ENCODE data around the gene STK32C.

STK32C gene
- 6.2 to 7.8 reads per million in 2 donors for total RNA-seq

- DNase-seq, result peak; percentile 78 to 90 (median 88)
These were observed at the start of gene STK32C for GRCh38 chr10:132307823-132308586. TSS of gene STK32C (minus strand) at chr10:132307950. CDS start at chr10:132307833, 117 bp downstream.

GRCh38 chr10:132356621-132357195 lies 49.0 kb upstream of the STK32C start:
- DNase-seq, result no peak

- DNase-seq, result no peak
These were observed 48.0 kb upstream of the STK32C start for GRCh38 chr10:132355754-132356153.

DNA sequence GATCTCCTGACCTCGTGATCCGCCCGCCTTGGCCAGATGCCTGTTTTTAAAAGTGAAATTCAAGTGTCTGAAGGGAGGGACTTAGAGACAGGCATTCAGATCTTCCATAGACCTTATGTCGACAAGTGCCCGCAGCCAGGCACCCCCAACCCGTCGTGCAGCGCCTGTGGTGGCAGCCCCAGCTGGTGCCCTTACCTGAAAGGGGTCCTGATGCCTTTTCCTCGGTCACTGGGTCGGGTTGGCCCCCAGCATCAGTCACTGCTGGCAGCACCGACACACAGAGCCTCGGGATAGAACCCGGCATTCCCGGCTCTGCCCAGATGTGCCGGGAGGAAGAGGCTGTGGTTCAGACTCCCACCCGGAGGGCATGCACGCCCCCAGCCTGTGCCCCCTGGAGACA lies 47.5 kb upstream of the STK32C start:
- no peak for DNase-seq

DNA sequence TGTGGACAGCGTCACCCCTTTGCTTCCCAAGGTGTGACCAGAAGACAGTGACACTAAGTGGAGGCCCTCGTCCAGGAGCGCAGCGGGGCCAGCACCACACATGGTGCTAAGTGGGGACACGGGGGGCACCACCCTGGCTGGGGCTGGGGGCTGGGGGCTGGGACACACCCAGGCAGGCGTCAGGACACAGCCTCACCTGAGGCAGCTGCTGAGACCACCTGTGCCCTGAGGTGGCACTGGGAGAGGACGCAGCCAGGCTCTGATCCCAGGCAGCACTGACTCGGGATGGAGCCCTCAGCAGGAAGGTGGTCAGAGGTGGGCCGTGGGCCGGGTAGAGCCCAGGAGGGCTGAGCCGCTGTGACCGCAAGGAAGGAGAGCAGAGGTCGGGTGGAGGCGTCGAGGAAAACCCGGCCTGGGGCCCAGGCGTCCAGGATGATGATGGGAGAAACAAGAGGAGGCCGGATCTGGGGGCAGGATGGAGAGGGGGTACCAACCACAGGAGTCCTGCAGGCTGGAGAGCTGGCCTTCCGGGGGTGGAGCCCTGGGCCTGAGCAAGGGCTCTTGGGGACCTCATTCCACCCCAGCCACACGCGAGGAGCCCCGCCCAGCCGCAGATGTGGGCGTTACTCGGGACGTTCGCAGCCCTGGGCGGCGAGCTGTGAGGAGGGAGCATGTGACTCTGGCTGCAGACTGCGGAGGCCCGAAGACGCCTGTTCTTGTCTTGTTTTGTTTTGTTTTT lies 46.8 kb upstream of the STK32C start:
- no peak for DNase-seq

- no peak for DNase-seq
These were observed 46.0 kb upstream of the STK32C start for GRCh38 chr10:132353456-132354355.

DNA sequence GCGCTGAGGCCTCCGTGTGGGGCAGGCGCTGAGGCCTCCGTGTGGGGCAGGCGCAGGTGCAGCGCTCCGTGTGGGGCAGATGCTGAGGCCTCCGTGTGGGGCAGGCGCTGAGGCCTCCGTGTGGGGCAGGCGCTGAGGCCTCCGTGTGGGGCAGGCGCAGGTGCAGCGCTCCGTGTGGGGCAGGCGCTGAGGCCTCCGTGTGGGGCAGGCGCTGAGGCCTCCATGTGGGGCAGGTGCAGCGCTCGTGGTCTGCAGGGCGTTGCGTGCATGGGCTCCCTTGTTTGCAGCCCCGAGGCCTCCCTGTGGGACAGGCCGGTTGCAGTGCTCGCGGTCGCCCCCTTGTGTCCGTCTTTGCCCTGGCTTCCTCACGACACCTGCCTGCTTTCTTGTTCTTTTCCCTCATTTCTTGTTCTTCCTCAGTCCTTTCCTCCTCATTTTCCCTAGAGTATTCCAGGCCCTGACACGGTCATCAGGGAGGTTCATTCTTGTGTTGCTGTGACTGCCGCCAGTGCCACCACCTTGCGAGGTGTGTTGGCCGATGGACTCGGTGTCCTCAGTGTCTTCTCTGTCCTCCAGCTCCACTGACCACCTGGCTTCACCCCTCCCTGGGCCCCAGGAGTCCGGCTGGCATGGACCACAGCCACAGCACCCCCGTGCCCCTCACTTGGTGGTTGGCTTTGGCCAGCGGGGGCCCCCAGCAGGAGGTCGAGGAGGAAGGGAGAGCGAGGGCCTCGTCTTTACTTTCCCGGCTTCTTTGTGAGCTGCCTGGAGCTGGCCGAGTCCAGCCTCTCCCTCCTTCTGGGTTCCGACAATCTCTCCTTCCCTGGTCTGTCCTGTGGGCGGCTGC lies 44.9 kb upstream of the STK32C start:
- peak; percentile 40 to 65 (median 58) for DNase-seq

DNA sequence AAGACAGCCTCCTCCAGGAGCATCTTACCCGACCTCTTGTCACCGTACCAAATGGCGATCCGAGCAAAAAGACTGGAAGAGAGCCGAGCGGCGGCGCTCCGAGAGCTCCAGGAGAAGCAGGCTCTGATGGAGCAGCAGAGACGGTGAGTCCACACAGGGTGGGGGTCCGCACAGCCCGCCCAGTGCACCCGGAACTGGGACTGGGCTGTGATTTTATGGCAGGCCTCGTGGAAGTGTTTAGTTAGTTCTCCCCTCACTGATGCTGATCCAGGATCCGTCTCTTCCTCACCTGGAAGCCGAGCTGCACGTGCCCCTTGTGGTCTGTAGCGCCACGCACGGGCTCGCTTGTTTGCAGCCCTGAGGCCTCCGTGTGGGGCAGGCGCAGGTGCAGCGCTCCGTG lies 43.9 kb upstream of the STK32C start:
- no peak for DNase-seq

DNA sequence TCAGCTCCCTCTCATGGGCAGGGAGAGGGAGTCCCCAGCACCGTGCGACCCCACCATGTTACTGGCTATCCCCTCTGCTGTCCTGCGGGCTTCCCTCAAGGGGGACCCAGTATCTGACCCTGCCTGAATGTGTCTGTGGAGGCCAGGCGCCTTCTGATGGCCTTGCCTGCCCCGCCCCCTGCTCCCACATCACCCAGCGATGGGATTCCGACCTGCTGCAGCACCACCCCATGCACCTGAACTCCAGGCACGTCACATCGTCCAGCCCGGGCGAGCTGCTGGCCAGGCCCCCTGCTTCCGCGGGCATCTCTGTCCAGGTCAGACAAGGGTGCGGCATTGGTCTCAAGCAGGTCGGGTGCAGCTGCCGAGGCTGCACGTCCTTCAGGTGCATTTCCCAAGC lies 43.2 kb upstream of the STK32C start:
- no peak for DNase-seq

DNA sequence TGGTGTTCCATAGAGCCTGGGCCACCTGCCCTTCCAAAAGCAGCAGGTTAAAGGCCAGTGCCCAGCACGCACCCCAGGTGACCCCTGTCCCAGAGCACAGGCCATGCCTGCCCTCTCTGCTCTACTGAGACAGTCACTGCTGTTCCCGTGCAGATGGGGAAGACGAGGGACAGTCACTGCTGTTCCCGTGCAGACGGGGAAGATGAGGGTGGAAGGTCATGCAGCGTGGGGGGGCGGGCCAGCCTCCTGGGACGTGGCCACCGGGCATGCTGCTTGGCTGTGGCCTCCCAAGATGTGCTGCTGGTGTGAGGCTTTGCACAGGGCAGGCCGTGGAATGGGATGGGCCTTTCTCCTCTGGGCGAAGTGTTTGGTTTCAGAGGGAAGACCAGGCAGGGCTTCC lies 42.6 kb upstream of the STK32C start:
- no peak for DNase-seq

DNA sequence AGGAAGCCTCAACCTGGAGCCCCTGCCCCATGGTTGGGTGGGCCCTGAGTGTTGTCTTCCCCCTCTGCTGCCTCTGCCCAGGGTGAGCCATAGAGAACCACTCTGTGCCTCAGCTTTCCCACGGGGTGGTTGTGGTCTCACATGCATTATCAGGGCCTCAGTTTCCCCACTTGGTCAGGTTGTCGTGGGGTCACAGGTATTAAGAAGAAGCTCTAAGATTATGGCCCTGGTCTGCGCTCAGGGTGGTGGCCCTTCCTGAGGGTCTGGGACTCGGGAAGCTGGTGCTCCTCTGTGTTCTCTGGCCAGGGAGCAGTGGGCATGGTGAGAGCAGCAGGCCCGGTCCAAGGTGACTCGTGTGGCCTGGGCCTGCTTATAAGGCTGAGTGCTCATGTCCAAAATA lies 42.0 kb upstream of the STK32C start:
- no peak for DNase-seq

GRCh38 chr10:132347931-132348267 lies 40.1 kb upstream of the STK32C start:
- no peak for DNase-seq

DNA sequence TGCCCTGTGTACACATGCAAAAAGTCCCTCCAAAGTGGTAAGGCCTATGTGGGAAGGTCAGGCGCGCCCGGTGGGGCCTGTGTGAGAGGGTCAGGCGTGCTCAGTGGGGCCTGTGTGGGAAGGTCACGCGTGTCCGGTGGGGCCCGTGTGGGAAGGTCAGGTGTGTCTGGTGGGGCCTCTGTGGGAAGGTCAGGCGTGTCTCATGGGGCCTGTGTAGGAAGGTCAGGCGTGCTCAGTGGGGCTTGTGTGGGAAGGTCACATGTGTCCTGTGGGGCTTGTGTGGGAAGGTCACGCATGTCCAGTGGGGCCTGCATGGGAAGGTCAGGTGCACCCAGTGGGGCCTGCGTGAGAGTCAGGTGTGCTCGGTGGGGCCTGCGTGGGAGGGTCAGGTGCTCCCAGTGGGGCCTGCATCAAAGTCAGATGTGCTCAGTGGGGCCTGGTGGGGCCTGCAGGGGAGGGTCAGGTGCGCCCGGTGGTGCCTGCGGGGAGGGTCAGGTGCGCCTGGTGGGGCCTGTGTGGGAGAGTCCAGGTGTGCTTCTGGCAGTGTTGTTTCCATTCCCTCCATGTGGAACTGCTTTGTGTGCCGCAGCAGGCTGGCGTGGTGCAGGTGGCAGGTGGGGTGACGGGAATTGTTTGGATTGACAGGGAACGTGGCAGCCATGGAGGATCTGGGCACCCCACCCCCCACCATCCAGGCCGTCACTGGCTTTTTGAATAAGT lies 39.6 kb upstream of the STK32C start:
- DNase-seq, result no peak

- DNase-seq, result no peak
These were observed 39.1 kb upstream of the STK32C start for GRCh38 chr10:132346806-132347205.

DNA sequence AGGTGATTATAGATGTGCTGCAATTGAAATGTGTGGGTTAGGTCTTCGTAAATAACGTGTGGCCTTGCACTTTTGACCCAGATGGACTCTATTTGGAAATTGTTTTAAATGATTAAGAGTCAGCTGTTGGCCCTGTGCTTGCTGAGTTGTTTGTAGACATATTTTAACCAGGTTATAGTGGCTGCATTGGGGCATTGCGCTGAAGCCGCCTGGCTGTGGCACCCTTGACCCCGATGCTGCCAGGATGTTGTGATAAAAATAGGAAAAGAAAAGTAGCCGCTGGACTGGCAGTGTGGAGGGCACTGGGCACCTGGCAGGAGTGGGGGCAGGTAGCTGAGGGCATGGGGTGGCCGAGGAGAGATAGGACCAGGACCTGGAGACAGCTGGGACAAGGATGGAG lies 37.6 kb upstream of the STK32C start:
- DNase-seq, result no peak

DNA sequence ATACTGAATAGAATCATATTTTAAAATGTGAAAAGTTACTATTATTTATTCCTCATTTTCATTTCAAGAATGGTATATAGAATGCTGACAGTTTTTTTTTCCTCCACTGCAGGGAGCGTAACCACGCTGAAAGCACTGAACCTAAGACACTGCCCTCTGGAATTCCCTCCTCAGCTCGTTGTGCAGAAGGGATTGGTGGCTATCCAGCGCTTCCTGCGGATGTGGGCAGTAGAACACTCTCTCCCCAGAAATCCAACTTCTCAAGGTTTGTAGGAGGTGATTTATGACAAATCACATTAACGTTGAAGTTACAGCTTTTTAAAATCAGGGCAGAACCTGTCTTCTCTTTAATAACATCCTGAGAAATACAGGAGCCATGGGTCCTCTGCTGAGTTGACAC lies 36.6 kb upstream of the STK32C start:
- no peak for DNase-seq

- DNase-seq, result no peak
These were observed 34.8 kb upstream of the STK32C start for GRCh38 chr10:132342553-132342952.

DNA sequence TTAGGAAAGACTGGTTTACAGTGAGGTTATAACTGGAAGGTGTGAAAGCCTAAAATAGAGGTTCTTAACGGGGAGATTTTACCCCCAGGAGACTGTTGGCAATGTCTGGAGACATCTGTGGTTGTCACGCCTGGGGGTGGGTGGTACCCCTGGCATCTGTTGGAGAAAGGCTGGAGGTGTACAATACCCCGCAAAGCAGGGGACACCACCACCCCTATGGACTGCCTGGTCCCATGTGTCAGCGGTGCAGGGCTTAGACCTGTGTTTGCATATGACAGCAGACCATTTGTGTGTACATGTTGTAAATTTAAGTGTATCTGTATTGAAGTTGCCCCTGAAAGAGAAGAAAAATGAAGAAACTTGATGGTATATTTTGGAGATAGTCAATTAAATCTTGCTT lies 34.0 kb upstream of the STK32C start:
- DNase-seq, result no peak

DNA sequence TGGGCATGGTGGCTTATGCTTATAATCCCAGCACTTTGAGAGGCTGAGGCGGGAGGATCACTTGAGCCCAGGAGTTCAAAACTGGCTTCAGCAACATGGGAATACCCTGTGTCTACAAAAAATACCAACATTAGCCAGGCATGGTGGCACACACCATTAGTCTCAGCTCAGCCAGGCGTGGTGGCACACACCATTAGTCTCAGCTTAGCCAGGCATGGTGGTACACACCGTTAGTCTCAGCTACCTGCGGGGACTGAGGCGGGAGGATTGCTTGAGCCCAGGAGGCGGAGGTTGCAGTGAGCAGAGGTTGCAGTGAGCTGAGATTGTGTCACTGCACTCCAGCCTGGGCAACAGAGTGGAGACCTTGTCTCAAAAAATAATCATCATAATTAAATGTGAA lies 33.3 kb upstream of the STK32C start:
- DNase-seq, result no peak

GRCh38 chr10:132339276-132339675 lies 31.5 kb upstream of the STK32C start:
- no peak for DNase-seq

- DNase-seq, result no peak
These were observed 31.1 kb upstream of the STK32C start for GRCh38 chr10:132338876-132339275.
